Stomach (tissue), 9 donors: Measurements from ENCODE around the gene CCDC192. TPM values are rescaled to one million over a fixed set of nuclear protein-coding genes. Genes with fewer than 3 reads are reported as not detected.

Experiments used
- DNase-seq, 2 donors: peaks; one replicate each; pipeline versions ENCODE4 v3.0.0 to v3.0.0-alpha.2; 2013 to 2019
- H3K27ac ChIP-seq, 5 donors: fragments of 200-600 bp in 4 of 5; sonication (generic) in 4 of 5; one replicate each; pipeline ENCODE4 v1.5.1; 2013 to 2019; ENCODE audit warnings: mild to moderate bottlenecking in 1 of 5, moderate library complexity in 1 of 5
- H3K27me3 ChIP-seq, 3 donors: fragments of 200-600 bp; sonication (generic); one replicate each; pipeline ENCODE4 v1.5.1; 2017 to 2019; ENCODE audit warnings: mixed run types in 1 of 3
- H3K36me3 ChIP-seq, 4 donors: fragments of 200-600 bp; sonication (generic); 1 replicate in 3 of 4; 2 replicates in 1 of 4; pipeline ENCODE4 v1.5.1; 2016 to 2019
- H3K4me1 ChIP-seq, 4 donors: fragments of 200-600 bp; sonication (generic); one replicate each; pipeline ENCODE4 v1.5.1; 2016 to 2019
- H3K4me3 ChIP-seq, 4 donors: fragments of 200-600 bp; sonication (generic) in 3 of 4; one replicate each; pipeline ENCODE4 v1.5.1; 2016 to 2019; ENCODE audit warnings: mild to moderate bottlenecking in 1 of 4
- H3K9me3 ChIP-seq, 4 donors: fragments of 200-600 bp; sonication (generic); one replicate each; pipeline ENCODE4 v1.5.1; 2016 to 2019
- CTCF ChIP-seq, 7 experiments: fragments of 450-650 bp in 4 of 7; fragments of 200-600 bp in 3 of 7; sonication (generic) in 3 of 7; IDR thresholded peaks; one replicate each; pipeline ENCODE4 v1.5.1; 2016 to 2019; ENCODE audit warnings: antibody characterized with exemption in 7 of 7, control low read depth in 2 of 7, mild to moderate bottlenecking in 1 of 7
- EP300 ChIP-seq: sonication (generic); formaldehyde crosslinking; IDR thresholded peaks from one replicate; pipeline ENCODE4 v1.6.1; 2017; ENCODE audit warnings: antibody characterized with exemption
- POLR2A ChIP-seq, 4 donors: fragments of 450-650 bp; IDR thresholded peaks; one replicate each; pipeline ENCODE4 v1.6.1; 2016; ENCODE audit warnings: antibody characterized with exemption in 4 of 4, control low read depth in 2 of 4, mild to moderate bottlenecking in 1 of 4, moderate library complexity in 1 of 4
- POLR2AphosphoS5 ChIP-seq, 3 donors: sonication (generic); formaldehyde crosslinking; IDR thresholded peaks; one replicate each; pipeline ENCODE4 v1.6.1; 2016; ENCODE audit warnings: antibody characterized with exemption in 3 of 3
- WGBS, 5 donors: extraction: QIAGEN DNeasy Blood & Tissue Kit in 3 of 5; methylation state at CpG; one replicate each; pipeline versions ENCODE4 v1.1.5 to v1.1.7; 2013 to 2018; 5-methylcytosine and 5-hydroxymethylcytosine counted together
- intact Hi-C: fragments of 100-400 bp; cut with DNase I; formaldehyde crosslinking; loops from one replicate; pipeline ENCODE4 v1.15.1; 2023; ENCODE audit warnings: low total_unique reads
- polyA plus RNA-seq, 3 donors: library from polyadenylated mRNA; stranded (reverse); fragments of 200-250 nt; gene quantifications; one replicate each; pipeline ENCODE4 v1.2.3, GENCODE V29; 2013
- total RNA-seq, 5 donors: library from RNA; depleted of rRNA; stranded (reverse); fragments of >200 nt; gene quantifications; one replicate each; pipeline versions ENCODE4 v1.1.0 to v1.2.3, GENCODE V29; 2014 to 2016
- donor health status: healthy with polysubstance abuse.
- donor health status: Bipolar disorder and iron deficiency.
- donor health status: healthy.

CCDC192 gene
- total and polyA plus RNA-seq, 8 donors: 0.10 to 2.2 TPM; not detected in 6

- no peaks in the 10 kb centered on the region for H3K27me3 ChIP-seq
- intact Hi-C loops: no loop called here
- TF ChIP-seq POLR2AphosphoS5 (IDR thresholded peaks at IDR 0.05): no peak
- no peak for TF ChIP-seq EP300
- no peak for TF ChIP-seq POLR2A (IDR thresholded peaks at IDR 0.05)
- TF ChIP-seq CTCF (IDR thresholded peaks at IDR 0.05): no peak
- H3K4me1 ChIP-seq: peaks cover 3 to 15% (median 8%) of the 10 kb centered on the region in 4 donors
- no peak for DNase-seq
- no peaks in the 10 kb centered on the region for H3K9me3 ChIP-seq
- no peak overlapping the region for H3K4me3 ChIP-seq
- peaks cover 0 to 8% (median 4%) of the 10 kb centered on the region in 4 donors for H3K36me3 ChIP-seq
- peak overlapping the region in 1 of 5 donors; percentile 52 for H3K27ac ChIP-seq
- WGBS, 5 donors: 96 to 100% (median 100%) methylated on average over 1 of the region's 1 CpG
These were observed 264.9 kb downstream of the CCDC192 start for GRCh38 chr5:127967983-127968592.

GRCh38 chr5:127969002-127969401 is 265.8 kb downstream of the CCDC192 start:
- peaks cover 0 to 8% (median 4%) of the 10 kb centered on the region in 4 donors for H3K36me3 ChIP-seq
- H3K4me3 ChIP-seq: no peak overlapping the region
- H3K27ac ChIP-seq: no peak overlapping the region
- H3K4me1 ChIP-seq: peaks cover 3 to 15% (median 8%) of the 10 kb centered on the region in 4 donors
- DNase-seq: no peak
- H3K27me3 ChIP-seq: no peaks in the 10 kb centered on the region
- intact Hi-C loops: no loop called here
- 84 to 92% (median 89%) methylated on average over 3 of the region's 3 CpGs for WGBS, 5 donors
- TF ChIP-seq EP300 (no peak), CTCF (IDR thresholded peaks at IDR 0.05) (no peak), POLR2A (IDR thresholded peaks at IDR 0.05) (no peak), POLR2AphosphoS5 (IDR thresholded peaks at IDR 0.05) (no peak)
- no peaks in the 10 kb centered on the region for H3K9me3 ChIP-seq

GRCh38 chr5:127969651-127970050 is 266.5 kb downstream of the CCDC192 start:
- H3K9me3 ChIP-seq: no peaks in the 10 kb centered on the region
- no peak for DNase-seq
- H3K27me3 ChIP-seq: no peaks in the 10 kb centered on the region
- TF ChIP-seq EP300 (no peak), CTCF (IDR thresholded peaks at IDR 0.05) (no peak), POLR2AphosphoS5 (IDR thresholded peaks at IDR 0.05) (no peak)
- H3K36me3 ChIP-seq: peaks cover 0 to 8% (median 4%) of the 10 kb centered on the region in 4 donors
- no peak overlapping the region for H3K4me3 ChIP-seq
- no peak overlapping the region for H3K27ac ChIP-seq
- intact Hi-C loops: no loop called here
- peaks cover 3 to 15% (median 8%) of the 10 kb centered on the region in 4 donors for H3K4me1 ChIP-seq

DNA sequence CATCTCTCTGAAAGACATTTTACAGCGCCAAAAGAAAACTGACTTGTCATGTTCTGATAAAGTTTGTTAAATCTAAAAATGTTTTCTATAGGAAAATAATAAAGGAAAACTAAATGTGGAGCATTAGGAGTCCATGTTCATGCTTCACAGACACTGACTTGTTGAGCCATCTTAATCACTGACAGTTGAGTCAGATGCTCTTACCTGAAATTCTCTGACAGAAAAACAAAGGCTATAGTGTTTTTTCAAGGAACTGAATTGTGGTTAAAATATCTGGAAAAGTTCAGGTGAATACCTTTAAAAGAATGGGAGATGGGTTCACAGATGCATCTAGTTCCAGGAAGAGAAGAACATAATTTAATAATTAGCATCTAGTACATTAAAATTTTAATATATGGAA is 266.9 kb downstream of the CCDC192 start:
- H3K4me3 ChIP-seq: no peak overlapping the region

More for the DNA sequence above, 266.9 kb downstream of the CCDC192 start:
- no peak for DNase-seq
- peaks cover 3 to 15% (median 8%) of the 10 kb centered on the region in 4 donors for H3K4me1 ChIP-seq
- no peak overlapping the region for H3K27ac ChIP-seq
- no peaks in the 10 kb centered on the region for H3K27me3 ChIP-seq
- no peaks in the 10 kb centered on the region for H3K9me3 ChIP-seq
- TF ChIP-seq EP300: no peak
- no peak for TF ChIP-seq CTCF (IDR thresholded peaks at IDR 0.05)
- no peak for TF ChIP-seq POLR2AphosphoS5 (IDR thresholded peaks at IDR 0.05)
- no peak for TF ChIP-seq POLR2A (IDR thresholded peaks at IDR 0.05)
- H3K36me3 ChIP-seq: peaks cover 0 to 8% (median 4%) of the 10 kb centered on the region in 4 donors
- intact Hi-C loops: no loop called here
- whole genome bisulfite sequencing, 5 donors: 97 to 100% (median 100%) methylated on average over 1 of the region's 1 CpG
